Uterus (tissue), 2 donors: Measurements from ENCODE around the gene MGST2.

Experiments used
- CTCF ChIP-seq, 4 experiments: fragments of 200-600 bp in 2 of 4; fragments of 450-650 bp in 2 of 4; sonication (generic) in 2 of 4; IDR thresholded peaks; one replicate each; pipeline ENCODE4 v1.5.1; 2016 to 2019; ENCODE audit warnings: antibody characterized with exemption in 4 of 4, mild to moderate bottlenecking in 2 of 4, moderate library complexity in 1 of 4
- POLR2A ChIP-seq, 2 donors: fragments of 450-650 bp; IDR thresholded peaks; one replicate each; pipeline ENCODE4 v1.6.1; 2016; ENCODE audit warnings: antibody characterized with exemption in 2 of 2, mild to moderate bottlenecking in 1 of 2, moderate library complexity in 1 of 2

GRCh38 chr4:139743027-139743426, 77.4 kb downstream of the MGST2 start:
- TF ChIP-seq CTCF (IDR thresholded peaks at IDR 0.05) (no peak), POLR2A (IDR thresholded peaks at IDR 0.05) (no peak)
